A673 (cell line): Measurements from ENCODE around the gene PELI3.
A peak's percentile ranks its signal among the peaks of the same experiment; 100 is the strongest.

Experiments
- CTCF ChIP-seq: fragments of 300-800, 200-600 bp; sonication (generic); conservative IDR thresholded peaks from 2 replicates; pipeline ENCODE4 v1.5.1; 2017; ENCODE audit warnings: low read depth, mild to moderate bottlenecking, antibody characterized with exemption, low read length, moderate library complexity, mixed read lengths
- EZH2 ChIP-seq: fragments of 200-600 bp; sonication (generic); IDR thresholded peaks from 2 replicates; pipeline ENCODE4 v1.6.1; 2017; ENCODE audit warnings: borderline replicate concordance, low read depth, mild to moderate bottlenecking, mixed read lengths, antibody characterized with exemption, low read length; ENCODE audit not compliant: poor library complexity, severe bottlenecking

GRCh38 chr11:66418168-66418985, 48.3 kb upstream of the PELI3 start:
- TF ChIP-seq CTCF (peak; percentile 34; the same call in 1 of the 2 replicates), EZH2 (no peak)
